Heart left ventricle (tissue), 13 donors: ENCODE measurements around the gene SIT1.

Source experiments
- POLR2A ChIP-seq, 2 donors: fragments of 450-650 bp; IDR thresholded peaks; one replicate each; pipeline ENCODE4 v1.6.1; 2017; ENCODE audit warnings: antibody characterized with exemption in 2 of 2, mild to moderate bottlenecking in 2 of 2, moderate library complexity in 2 of 2
- TF ChIP-seq, protein P1 (sequence below), 12 donors: fragments of 200-600 bp; sonication (generic) in 4 of 12; IDR thresholded peaks; one replicate each; pipeline versions ENCODE4 v1.5.0 to v1.8.0; 2018 to 2022; ENCODE audit warnings: antibody characterized with exemption in 12 of 12, mild to moderate bottlenecking in 5 of 12
- donor health status: ischemic (EF 13 %, LVEDD 7.1; RV severe dilation, severe dysfunction).
- donor health status: DM: no; HTN: yes; CAD: no.
- donor health status: DM: no; HTN: no; CAD: no.
- donor health status: ischemic (EF 25% LVEDD 6.9; RV normal size, moderate dysfunction).
- donor health status: ischemic (EF 25% LVEDD 5.7; RV mildly dilated, moderate dysfunction).
- donor health status: ischemic (EF 35%, LVEDD 5.7; RV mildly dilated, moderate dysfunction).
- donor health status: nonischemic (EF 11% LVEDD 7.7; RV severe dilation, severe dysfunction).
- donor health status: DM: yes; HTN: yes; CAD: no.
- donor health status: PGD.
- donor health status: ischemic (EF 29% LVEDD 5.4; RV normal size, mild dysfunction).
- donor health status: nonischemic (EF 23%, LVEDD 6.1; RV moderate dilation, normal function).

DNA sequence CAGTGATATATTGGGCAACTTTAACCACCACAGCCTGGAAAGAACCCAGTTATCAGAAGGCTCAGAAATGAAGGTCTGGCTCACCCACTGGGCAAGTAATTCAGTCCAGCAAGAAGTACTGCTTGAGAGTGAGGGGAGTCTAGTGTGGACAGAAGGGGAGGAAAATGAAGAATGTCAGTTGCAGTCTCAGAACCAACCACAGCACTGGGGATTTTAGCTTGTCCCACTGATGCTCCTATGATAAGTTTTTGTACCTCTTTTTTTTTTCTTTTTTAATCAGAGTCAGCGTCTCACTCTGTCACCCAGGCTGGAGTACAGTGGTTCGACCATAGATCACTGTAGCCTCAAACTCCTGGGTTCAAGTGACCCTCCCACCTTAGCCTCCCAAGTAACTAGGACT, 23.2 kb downstream of the SIT1 start:
- TF ChIP-seq, protein P1, sequence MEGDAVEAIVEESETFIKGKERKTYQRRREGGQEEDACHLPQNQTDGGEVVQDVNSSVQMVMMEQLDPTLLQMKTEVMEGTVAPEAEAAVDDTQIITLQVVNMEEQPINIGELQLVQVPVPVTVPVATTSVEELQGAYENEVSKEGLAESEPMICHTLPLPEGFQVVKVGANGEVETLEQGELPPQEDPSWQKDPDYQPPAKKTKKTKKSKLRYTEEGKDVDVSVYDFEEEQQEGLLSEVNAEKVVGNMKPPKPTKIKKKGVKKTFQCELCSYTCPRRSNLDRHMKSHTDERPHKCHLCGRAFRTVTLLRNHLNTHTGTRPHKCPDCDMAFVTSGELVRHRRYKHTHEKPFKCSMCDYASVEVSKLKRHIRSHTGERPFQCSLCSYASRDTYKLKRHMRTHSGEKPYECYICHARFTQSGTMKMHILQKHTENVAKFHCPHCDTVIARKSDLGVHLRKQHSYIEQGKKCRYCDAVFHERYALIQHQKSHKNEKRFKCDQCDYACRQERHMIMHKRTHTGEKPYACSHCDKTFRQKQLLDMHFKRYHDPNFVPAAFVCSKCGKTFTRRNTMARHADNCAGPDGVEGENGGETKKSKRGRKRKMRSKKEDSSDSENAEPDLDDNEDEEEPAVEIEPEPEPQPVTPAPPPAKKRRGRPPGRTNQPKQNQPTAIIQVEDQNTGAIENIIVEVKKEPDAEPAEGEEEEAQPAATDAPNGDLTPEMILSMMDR (IDR thresholded peaks at IDR 0.05) = no peak
- no peak for TF ChIP-seq POLR2A (IDR thresholded peaks at IDR 0.05)
